T-helper 9 cell (primary cell): ENCODE measurements around the gene TMEM236.

Experiments
- DNase-seq: peaks from one replicate; pipeline ENCODE4 v3.0.0-alpha.2; 2020

The TMEM236 gene

DNA sequence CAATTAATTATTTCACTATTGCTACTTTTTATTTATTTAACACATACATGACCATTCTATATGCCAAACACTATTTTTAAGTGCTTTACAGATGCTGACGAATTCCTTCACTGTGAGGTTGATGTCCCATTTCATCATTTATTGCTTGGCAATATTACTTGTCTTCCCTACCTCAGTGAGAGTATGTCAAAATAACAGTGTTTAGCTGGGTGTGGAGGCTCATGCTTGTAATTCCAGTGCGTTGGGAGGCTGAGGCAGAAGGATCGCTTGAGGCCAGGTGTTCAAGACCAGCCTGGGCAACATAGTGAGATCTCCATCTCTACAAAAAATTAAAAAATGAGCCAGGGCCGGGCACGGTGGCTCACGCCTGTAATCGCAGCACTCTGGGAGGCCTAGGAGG is 37.4 kb downstream of the TMEM236 start:
- no peak for DNase-seq

DNA sequence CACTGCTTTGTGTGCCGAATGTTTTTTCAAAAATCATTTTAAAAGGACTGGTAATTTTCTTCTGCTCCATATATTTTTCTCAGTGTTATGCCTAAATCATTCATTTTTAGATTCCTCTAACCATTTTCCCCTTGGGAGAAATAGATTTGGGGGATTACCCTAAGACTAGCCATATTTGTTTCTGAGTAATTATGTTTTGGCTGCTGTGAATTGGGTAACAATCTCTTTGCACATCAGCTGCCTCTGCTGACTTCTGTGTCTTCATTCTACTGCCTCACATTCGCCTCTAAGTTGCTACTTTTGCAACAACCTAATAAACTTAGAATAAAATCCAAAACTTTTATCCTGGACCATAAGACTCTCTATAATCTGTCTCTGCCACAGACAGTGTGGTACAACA is 38.6 kb downstream of the TMEM236 start:
- no peak for DNase-seq

DNA sequence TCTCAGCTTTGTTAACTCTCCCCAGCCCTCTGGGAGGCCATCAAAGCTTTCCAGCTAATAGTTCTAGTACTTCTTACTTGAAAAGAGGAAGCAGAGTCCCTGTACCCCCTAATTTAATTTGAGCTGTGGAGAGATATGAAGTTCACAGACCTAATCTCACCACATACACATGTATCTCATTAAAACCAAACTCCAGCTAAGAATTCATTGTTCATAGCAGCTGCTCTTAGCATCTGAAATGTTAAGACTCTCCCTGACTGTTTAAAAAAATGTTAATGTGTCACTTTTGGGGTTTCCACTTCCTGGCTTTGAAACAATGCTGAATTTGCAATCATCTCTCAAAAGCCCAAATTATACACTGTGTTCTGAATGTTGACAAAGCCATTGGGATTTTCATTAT is 41.0 kb downstream of the TMEM236 start:
- DNase-seq, result no peak

DNA sequence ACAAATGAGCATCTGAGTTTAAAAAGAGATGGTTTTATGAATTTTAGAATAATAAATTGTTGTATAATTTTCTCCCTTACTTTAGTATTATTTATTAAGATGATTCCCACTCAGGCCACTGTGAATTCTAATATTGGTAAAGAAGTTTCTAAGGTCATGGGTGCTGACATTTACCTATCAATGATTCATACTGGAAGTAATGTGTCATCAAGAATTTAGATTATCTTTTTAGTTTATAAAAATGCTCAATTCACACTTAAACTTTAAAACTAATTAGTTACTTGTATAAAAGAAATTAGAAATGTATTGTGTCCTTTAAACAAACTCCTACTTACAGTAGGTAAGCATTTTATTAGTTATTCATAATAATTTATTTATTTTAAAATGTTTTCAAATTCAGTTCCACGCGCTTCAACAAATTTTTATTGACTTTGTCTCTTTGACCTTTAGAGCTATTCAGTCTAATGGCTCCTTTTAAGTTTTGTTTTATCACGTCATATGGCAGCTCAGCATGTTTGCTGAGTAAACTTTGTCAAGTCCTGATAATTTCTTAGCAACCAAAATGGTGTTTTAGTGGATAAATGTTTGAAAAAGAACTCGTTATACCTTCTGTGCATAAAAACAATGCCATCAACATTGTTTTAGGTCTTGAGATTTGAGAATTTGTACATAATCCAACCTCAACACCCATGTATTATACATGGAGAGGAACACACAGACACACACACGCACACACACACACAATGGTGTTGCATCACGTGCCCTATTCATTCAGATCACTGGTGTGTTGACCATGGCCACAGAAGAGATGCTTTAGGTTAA is 42.0 kb downstream of the TMEM236 start:
- no peak for DNase-seq

DNA sequence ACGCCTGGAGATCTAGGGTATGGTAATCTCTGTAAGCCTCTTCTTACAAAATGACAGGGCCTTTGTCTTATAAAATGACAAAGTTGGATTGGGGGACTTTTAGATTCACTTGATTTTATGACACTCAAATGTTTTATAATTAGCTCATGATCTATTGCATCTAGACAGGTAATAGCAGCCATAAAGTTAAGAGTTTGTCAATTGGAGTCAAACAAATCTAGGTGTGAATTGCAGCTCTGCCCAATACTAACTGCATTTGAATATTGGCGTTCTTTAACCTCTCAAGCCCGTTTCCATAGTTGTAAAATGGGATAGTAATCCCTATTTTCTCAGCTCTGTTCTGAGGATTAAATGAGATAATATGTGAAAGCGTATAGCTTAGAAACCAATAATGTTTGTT is 43.1 kb downstream of the TMEM236 start:
- no peak for DNase-seq

DNA sequence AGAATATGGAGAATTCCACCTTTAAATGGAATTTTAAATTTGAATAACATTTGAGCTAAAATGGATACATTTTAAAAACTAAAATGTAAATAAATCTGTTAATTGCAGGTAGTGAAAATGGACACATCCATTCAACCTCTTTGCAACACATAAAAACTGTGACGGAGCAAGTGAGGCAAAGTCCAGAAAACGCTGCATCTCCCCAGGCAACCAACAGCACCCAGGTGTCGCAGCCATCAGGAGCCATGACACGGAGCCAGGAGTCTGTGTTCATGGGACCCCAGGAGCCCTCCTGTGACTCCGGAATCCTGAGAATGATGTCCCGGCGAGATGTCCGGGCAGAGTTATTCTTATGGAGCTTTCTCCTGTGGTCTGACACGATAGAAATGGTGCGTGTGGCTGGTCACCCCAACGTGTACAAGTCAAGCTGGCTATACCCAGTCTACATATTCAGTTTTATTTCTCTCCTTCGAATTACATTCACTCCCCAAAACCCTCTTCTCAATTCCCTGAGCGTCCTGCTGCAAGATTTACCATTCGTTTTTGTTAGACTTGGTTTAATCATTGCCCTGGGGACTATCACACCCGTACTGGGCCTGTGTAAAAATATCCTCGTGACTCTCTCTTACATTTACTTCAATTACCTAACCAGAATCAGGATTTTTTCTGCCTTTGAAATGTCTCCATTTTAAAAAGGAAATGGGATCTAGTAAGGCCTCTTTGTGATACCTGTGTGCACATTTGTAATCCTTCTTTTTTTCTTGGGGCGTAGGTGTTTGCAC is 44.0 kb downstream of the TMEM236 start:
- DNase-seq, result no peak

DNA sequence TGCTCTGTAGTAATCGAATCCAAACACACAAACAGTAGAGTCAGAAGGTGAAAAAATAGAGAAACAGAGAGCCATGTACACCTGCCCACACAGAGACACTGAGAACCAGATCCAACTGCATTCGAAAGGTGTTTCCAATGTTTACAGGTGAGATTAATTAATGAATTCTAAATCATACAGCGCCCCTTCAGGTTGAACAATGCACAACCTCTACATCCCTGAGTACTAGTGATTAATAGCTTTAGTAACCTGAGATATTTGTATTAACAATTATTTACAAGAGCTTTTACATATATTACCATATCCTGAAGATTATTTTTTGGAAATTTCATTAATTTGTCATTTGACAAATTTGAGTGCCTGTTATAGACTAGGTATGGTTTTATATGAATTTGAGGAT is 49.5 kb downstream of the TMEM236 start:
- DNase-seq, result no peak

DNA sequence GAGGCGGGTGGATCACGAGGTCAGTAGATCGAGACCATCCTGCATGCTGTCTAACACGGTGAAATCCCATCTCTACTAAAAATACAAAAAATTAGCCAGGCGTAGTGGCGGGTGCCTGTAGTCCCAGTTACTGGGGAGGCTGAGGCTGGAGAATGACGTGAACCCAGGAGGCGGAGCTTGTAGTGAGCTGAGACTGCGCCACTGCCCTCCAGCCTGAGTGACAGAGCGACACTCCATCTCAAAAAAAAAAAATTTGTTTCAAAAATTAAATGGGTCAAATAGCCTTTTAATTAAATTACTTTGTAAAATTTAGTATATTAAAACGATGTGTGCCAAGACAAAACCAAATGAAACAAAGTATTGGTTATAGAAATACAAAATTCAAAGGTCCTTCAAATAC is 50.3 kb downstream of the TMEM236 start:
- DNase-seq, result no peak

DNA sequence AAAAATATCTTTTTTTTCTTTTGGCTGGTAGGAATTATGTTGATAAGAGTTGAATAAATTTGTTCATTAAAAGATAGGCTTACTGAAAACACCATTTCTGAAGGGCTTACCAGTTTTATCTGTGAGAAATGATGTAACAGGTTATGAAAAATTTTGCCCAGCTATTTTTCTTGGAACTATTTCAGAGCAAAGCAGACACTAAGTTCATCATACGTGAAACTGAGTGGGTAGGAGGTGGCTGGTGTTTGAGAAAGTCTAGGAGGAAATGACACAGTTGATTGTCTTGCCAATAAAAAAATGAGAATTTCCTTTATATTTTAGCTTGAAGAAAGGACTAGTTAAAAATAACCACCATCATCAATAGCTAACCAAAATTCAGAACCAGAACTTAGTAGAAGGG is 51.0 kb downstream of the TMEM236 start:
- DNase-seq, result no peak

DNA sequence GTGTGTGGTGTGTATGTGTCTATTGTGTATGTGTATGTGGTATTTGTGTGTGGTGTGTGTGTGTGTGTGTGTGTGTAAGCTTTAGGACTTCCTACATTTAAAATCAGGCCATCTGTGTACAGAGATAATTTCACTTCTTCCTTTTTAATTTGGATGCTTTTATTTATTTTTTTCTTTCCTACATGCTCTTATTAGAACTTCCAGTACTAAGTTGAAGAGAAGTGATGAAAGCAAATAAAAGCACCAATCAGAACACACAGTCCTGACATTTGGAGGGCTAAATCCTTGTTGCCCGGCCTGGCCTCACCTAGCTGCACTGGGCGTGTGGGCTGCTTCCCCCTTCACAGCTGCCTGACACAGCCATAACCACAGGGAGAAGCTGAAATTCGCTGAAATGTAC is 53.3 kb downstream of the TMEM236 start:
- no peak for DNase-seq

DNA sequence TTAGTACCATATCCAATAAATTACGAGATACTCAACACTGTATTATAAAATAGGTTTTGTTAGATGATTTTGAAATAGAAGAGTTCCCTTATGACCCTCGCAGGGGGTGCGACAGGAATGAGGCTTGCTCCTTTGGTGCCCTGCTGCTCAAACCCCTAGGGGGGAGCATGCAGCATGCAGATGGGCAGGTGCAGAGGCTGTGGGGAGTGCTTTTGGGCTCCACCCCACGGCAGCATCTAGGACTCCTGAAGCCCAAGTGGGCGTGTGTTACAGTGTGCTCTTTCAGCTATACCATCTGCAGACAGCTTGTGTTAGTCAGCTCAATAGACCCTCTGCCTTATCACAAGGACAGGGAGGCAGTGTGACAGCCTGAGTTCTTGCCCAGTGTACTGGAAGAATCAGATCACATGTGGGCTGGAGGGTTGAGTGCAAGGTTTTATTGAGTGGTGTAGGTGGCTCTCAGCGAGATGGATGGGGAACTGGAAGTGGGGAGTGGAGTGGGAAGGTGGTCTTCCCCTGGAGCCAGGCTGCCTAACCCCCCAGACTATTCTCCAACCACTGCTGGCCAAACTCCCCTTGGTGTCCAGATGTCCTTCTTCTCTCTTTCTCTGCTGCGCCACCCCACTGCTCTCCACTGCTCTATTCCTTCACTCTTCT is 54.0 kb downstream of the TMEM236 start:
- DNase-seq, result no peak

DNA sequence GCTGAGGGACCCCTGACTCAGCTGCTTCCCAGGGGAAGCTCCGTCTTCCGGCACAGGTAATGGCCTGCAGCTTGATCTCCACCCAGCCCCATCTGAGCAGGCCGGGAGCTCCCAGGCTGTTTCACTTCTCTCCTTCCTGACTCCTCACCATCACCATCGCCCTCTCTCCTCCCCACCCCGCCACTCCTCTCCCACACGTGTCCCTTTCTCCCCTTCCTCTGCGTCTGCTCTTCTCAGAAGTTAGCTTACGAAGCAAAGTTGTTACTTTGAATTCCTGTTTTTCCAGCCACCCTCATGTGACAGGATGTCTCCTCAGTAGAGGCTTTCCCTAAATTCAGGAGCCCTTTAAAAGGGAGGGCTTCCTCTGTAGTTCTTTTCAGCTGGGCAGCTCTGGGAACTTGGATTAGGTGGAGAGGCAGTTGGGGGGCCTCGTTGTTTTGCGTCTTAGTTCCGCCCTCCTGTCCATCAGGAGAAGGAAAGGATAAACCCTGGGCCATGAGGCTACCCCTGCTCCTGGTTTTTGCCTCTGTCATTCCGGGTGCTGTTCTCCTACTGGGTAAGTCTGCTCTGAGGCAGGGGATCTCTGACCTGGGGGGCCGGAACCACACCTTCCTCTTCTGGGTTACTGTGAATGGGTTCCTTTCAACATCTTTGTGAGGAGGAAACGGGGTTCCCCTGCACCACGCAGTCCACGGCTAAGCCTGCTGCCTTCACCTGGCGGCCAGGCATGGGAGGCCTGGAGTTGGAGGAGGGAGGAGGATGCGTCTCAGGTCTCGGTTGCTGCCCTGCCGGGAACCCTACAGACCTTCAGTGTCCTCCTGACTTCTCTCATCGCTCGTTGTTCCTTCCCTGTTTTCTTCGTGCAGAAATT is 57.2 kb downstream of the TMEM236 start, which contains the start of gene MRC1:
MRC1 (plus strand) TSS at position 378 of the 871 bp plus-strand sequence; CDS start at position 496, 118 bp downstream.
- DNase-seq, result no peak

DNA sequence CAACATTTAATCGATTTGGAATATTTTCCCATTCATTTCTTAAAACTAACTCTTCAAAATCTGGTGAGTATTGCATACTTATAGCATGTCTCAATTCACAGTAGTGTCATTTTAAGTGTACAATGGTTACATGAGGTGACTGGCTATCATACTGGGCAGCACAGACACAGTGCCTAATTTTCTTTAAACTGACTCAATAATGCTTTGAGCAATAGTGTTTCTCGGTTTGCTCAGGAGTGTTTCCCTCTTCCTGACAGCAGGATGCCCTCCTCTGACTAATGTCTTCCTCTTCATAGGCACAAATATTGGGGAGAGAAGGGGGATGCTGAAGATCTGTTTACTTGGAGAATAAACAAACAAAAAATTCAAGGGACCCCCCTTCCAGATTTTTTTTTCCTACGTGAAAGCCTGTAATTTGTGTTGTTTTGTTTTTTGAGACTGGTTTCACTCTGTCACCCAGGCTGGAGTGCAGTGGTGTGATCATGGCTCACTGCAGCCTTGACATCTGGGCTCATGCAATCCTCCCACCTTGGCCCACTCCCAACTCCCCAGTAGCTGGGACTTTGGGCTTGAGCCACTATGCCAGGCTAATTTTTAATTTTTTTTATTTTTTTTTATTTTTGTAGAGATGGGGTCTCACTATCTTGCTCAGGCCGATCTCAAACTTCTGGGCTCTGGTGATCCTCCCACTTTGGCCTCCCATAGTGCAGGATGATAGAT is 59.3 kb downstream of the TMEM236 start:
- DNase-seq, result no peak

DNA sequence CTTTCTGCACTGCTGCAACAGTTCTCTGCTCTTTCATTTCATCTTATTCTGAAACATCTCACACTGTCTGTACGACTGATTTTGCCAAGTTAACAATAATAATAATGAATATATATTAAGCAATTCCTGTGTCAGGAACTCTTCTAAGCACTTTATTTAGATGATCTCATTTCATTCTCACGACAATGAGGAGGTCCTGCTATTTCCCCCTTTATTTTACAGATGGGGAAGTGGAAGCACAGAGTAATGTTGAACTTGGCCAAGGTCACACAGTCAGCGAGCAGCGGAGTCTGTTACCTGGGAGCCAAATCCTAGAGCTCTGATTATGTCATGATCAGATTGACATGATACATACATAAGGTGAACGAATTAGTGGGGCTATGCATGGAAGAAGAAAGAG is 63.0 kb downstream of the TMEM236 start:
- no peak for DNase-seq

DNA sequence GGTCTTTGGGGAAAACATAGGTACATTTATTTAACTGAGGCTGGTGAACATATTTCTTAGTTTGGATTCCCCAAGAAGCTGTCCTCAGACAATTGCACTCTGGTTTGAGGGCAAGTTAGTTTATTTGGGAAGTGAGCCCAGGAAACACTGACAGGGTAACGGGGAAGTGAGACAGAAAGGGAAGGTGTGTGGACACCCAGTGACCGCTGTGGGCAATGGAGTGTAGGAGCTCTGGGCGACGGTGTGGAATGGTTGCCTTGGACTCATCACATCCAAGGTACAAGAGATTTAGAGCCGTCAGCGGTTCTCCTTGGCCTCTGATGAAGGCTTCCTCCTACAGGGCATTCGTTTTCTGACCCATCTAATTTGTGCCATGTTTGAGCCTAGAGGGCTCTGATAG is 64.2 kb downstream of the TMEM236 start:
- DNase-seq, result no peak

DNA sequence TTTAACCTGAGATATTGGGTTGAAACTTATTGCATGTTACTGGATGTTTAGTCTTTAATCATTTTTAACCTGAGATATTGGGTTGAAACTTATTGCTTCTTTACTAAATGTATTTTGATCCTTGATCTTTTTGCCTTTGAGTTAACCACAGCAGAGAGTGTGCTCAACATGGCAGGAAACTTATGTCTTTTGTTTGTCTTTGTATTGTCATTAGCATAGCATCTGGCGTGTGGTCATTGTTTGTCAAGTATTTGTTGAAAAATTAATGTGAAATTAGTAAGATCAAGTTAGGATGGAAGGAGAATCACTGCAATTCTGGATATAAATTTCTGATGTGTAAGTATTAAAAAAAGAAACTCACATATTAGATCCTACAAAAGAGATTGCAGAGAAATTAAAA is 65.3 kb downstream of the TMEM236 start:
- no peak for DNase-seq

DNA sequence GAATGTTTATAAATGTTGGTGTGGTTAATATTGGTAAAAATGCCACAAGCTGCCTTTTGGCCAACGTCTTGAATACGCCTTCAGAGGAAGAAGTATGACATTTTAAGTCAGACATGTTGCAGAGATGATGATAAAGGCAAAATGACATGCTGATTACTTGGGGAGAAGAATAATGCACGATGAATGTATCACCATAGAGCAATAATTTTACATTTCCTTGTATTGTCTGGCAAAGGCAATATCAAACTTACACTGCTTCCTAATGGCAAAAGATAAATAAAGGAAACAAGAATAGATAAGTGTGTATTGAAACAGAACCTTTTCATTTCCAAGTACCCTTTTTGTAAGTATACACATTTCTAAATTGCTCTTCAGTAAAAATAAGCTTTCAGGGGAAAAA is 65.8 kb downstream of the TMEM236 start:
- no peak for DNase-seq

DNA sequence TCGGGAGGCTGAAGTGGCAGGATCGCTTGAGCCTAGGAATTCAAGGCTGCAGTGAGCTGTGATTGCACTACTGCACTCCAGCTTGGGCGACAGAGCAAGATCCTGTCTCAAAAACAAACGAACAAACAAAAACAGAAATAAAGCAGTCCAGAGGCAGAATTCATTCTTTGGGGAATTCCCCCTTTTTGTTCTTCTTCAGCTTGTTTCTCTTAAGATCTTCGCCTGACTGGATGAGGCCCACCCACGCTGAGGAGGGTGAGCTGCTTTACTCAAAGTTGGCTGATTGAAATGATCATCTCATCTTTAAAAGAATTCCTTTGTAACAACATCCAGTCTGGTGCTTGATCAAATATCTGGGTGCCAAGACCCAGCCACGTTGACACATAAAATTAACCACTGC is 67.8 kb downstream of the TMEM236 start:
- DNase-seq, result no peak

DNA sequence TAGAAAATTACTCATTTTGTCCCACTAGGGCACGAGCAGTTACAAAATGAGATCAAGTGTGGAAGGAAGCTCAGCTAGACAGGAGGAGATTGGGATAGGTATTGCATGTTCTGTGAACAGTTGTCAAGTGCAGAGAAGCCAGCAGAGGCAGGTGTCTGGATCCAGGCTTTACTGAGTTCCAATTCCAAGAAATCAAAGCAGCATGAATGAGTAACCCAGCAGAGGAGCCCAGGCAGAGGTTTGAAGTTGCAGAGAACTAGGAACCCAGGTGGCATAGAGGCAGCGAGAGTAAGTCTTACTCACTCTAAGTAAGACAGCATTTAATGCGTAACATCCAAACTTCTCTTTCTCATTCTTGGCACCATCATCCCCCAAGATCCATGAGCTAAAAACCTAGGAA is 68.9 kb downstream of the TMEM236 start:
- DNase-seq, result no peak

DNA sequence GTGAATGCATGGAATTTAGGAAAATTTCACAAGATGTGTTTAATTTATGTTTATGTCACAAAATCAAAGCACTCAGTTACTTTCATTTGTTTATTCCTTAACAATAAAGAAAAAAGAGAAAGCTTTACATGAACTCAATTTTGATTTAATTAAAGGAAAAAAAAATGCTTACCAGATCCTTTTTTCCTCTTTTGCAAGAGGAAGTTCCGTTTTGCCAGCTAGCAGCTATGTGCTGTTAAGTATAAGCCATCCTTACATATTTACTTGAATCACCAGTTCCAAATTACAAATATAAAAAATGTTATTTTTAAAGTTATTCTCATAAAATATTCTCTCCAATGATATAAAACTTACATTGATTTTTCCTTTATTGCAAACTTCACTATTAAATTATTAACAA is 69.9 kb downstream of the TMEM236 start:
- no peak for DNase-seq

DNA sequence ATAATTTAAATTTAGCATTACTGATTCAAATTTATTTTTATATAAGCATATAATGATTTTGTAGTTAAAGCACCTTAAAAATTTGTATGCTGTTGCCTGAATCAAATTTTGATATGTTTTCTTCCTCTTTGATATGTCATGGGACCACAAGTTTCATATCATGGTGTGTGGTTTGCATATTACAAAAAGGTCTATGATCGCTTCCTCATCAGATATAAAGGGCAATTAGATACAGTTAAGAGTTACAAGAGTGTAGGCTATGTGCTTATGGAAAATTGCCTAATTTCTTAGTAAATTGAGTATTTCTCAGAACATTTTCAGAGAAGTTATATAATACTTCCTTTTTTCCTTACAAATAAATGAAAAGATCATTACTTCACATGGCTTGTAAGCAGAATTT is 79.3 kb downstream of the TMEM236 start:
- no peak for DNase-seq

DNA sequence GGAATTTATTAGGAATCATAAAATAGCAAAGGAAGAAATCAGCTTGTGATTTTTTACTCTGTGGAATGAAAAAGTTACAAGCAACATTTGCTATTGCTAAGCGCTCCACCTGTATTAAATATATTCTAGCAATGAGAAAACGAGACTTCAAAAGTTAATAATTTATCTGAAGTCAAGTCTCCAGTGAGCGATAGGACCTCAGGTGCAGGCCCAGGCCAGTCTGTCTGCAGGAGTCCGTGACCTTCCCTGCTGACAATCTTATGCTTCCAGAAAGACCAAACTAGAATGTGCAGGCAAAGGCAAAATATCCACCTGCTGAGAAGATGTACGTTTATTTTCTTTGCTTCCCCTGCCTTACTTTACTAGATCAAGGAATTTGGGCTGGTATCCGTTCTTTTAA is 79.9 kb downstream of the TMEM236 start:
- DNase-seq, result no peak
